ENCODE measurements around the gene GALNT2.

DNA sequence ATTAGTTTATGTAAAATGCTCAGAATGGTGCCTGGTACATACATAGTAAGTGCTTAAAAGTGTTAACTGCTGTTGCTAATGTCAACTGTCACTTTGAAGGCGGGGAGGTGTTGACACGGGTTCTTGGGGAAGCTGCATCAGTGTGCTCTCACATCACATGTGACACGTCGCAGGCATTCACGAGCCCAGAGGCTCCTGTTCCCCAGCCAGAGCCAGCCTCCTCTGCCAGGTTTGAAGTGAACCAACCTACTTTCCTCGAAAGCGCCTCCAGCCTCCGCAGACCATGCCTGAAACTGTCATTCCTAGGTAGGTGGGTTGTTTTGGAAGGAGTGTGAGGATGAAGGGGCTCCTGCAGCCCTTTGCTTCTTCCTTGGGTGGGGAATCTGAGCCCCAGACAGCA, 13.8 kb downstream of the GALNT2 start:
- no peak for TF ChIP-seq ZFP90 (CRISPR knock-in tag; IDR thresholded peaks at IDR 0.05; ENCODE audit: borderline replicate concordance)
- no peak for TF ChIP-seq ZNF660 (CRISPR knock-in tag; IDR thresholded peaks at IDR 0.05; ENCODE audit: borderline replicate concordance, low read depth)
- TF ChIP-seq, protein P1, sequence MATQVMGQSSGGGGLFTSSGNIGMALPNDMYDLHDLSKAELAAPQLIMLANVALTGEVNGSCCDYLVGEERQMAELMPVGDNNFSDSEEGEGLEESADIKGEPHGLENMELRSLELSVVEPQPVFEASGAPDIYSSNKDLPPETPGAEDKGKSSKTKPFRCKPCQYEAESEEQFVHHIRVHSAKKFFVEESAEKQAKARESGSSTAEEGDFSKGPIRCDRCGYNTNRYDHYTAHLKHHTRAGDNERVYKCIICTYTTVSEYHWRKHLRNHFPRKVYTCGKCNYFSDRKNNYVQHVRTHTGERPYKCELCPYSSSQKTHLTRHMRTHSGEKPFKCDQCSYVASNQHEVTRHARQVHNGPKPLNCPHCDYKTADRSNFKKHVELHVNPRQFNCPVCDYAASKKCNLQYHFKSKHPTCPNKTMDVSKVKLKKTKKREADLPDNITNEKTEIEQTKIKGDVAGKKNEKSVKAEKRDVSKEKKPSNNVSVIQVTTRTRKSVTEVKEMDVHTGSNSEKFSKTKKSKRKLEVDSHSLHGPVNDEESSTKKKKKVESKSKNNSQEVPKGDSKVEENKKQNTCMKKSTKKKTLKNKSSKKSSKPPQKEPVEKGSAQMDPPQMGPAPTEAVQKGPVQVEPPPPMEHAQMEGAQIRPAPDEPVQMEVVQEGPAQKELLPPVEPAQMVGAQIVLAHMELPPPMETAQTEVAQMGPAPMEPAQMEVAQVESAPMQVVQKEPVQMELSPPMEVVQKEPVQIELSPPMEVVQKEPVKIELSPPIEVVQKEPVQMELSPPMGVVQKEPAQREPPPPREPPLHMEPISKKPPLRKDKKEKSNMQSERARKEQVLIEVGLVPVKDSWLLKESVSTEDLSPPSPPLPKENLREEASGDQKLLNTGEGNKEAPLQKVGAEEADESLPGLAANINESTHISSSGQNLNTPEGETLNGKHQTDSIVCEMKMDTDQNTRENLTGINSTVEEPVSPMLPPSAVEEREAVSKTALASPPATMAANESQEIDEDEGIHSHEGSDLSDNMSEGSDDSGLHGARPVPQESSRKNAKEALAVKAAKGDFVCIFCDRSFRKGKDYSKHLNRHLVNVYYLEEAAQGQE (IDR thresholded peaks at IDR 0.05; ENCODE audit: borderline replicate concordance in 1 of 2, low read depth in 1 of 2, low read length in 2 of 2) = no peak
- TF ChIP-seq EZH2 (conservative IDR thresholded peaks at IDR 0.05; ENCODE audit: low read depth, low read length) = no peak
- TF ChIP-seq, protein P2, sequence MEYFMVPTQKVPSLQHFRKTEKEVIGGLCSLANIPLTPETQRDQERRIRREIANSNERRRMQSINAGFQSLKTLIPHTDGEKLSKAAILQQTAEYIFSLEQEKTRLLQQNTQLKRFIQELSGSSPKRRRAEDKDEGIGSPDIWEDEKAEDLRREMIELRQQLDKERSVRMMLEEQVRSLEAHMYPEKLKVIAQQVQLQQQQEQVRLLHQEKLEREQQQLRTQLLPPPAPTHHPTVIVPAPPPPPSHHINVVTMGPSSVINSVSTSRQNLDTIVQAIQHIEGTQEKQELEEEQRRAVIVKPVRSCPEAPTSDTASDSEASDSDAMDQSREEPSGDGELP (IDR thresholded peaks at IDR 0.05; ENCODE audit: borderline replicate concordance, low read depth) = no peak

Measured in HepG2 (cell line).